Bronchial epithelial cell (primary cell): Measurements from ENCODE around the gene RTRAF. TPM values are rescaled to one million over a fixed set of nuclear protein-coding genes. Genes with fewer than 3 reads are reported as not detected.

Experiments used
- DNase-seq: peaks from one replicate; pipeline ENCODE4 v3.0.0-alpha.2; 2010; ENCODE audit warnings: low read depth
- FAIRE-seq: peaks from 2 replicates; lab custom pipeline; 2011; peaks lifted over from hg19 to GRCh38; lab: Jason Lieb, UNC
- H3K27me3 ChIP-seq: 2 replicates; pipeline ENCODE4 v1.5.1; 2011; ENCODE audit warnings: low read length; ENCODE audit not compliant: control insufficient read depth, insufficient read depth
- H3K36me3 ChIP-seq: 2 replicates; pipeline ENCODE4 v1.5.1; 2011; ENCODE audit warnings: low read length; ENCODE audit not compliant: control insufficient read depth, insufficient read depth
- H3K4me3 ChIP-seq: 2 replicates; pipeline ENCODE4 v1.5.1; 2011; ENCODE audit warnings: mild to moderate bottlenecking, low read depth, low read length, control low read depth
- CTCF ChIP-seq: IDR thresholded peaks from 2 replicates; pipeline ENCODE4 v1.5.1; 2011; ENCODE audit warnings: mild to moderate bottlenecking, moderate library complexity, low read length, control low read depth, inconsistent platforms; ENCODE audit not compliant: insufficient read depth, severe bottlenecking
- total RNA-seq: library from RNA; depleted of rRNA; stranded (reverse); fragments of >200 nt; gene quantifications from 2 replicates; pipeline ENCODE4 v1.2.1, GENCODE V29; 2014

The RTRAF gene
- total RNA-seq, 1 donor from 2014 or later, result 69.2 TPM

GRCh38 chr14:51979088-51979709 lies 10.1 kb upstream of the RTRAF start:
- no peak for FAIRE-seq
- H3K4me3 ChIP-seq, result no peak overlapping the region
- peak; percentile 71 for DNase-seq
- no peaks in the 10 kb centered on the region for H3K36me3 ChIP-seq
- peak; percentile 82 for TF ChIP-seq CTCF
- H3K27me3 ChIP-seq, result peaks cover 5% of the 10 kb centered on the region

GRCh38 chr14:51981218-51981854 lies 8.0 kb upstream of the RTRAF start:
- TF ChIP-seq CTCF, result no peak
- Histone ChIP-seq H3K4me3 (no peak overlapping the region), H3K36me3 (no peaks in the 10 kb centered on the region), H3K27me3 (peaks cover 2% of the 10 kb centered on the region)
- DNase-seq (no peak), FAIRE-seq (no peak)

- DNase-seq, result no peak
- no peaks in the 10 kb centered on the region for H3K27me3 ChIP-seq
- no peak for FAIRE-seq
- H3K4me3 ChIP-seq, result no peak overlapping the region
- TF ChIP-seq CTCF, result no peak
- H3K36me3 ChIP-seq, result peaks cover 3% of the 10 kb centered on the region
Observed at GRCh38 chr14:51988221-51988620, 1.1 kb upstream of the RTRAF start.

GRCh38 chr14:51990488-51990887 lies 1.1 kb downstream of the RTRAF start:
- TF ChIP-seq CTCF, result no peak

GRCh38 chr14:51993285-51993920 lies 4.1 kb downstream of the RTRAF start:
- H3K36me3 ChIP-seq, result peaks cover 5% of the 10 kb centered on the region
- no peaks in the 10 kb centered on the region for H3K27me3 ChIP-seq
- DNase-seq (no peak), FAIRE-seq (no peak)
- no peak for TF ChIP-seq CTCF
- no peak overlapping the region for H3K4me3 ChIP-seq

More at GRCh38 chr14:51990488-51990887, 1.1 kb downstream of the RTRAF start:
- DNase-seq, result no peak
- FAIRE-seq, result no peak
- Histone ChIP-seq H3K36me3 (peaks cover 4% of the 10 kb centered on the region), H3K4me3 (peak overlapping the region; percentile 82), H3K27me3 (no peaks in the 10 kb centered on the region)
